Glomerular endothelial cell (primary cell): Measurements from ENCODE around the gene LCA5. TPM values are rescaled to one million over a fixed set of nuclear protein-coding genes. Genes with fewer than 3 reads are reported as not detected.
"Not testable (repeated sequence)": the region's sequence is repeated elsewhere in the genome, so short reads cannot be mapped to it uniquely, and the experiment has no call there.

ENCODE experiments used
- DNase-seq: peaks from one replicate; pipeline ENCODE4 v3.0.0-alpha.2; 2011; ENCODE audit warnings: low read depth, low spot score; ENCODE audit errors: extremely low read depth
- total RNA-seq: library from RNA; depleted of rRNA; stranded (reverse); fragments of >200 nt; gene quantifications from 2 replicates; pipeline ENCODE4 v1.2.3, GENCODE V29; 2015

LCA5 gene
- 3.3 and 4.6 TPM in 2 replicates for total RNA-seq

- DNase-seq = peak; percentile 94
Observed at GRCh38 chr6:79536954-79537747, at the start of gene LCA5. Gene LCA5 (minus strand): TSS chr6:79537430. CDS start chr6:79518894, 18,536 bp downstream.

- DNase-seq = no peak
Observed at GRCh38 chr6:79586548-79586947, 49.3 kb upstream of the LCA5 start.

GRCh38 chr6:79584332-79584731 is 47.1 kb upstream of the LCA5 start:
- DNase-seq = no peak

- not testable (repeated sequence) for DNase-seq
Observed at GRCh38 chr6:79577926-79578325, 40.7 kb upstream of the LCA5 start.

GRCh38 chr6:79574630-79575225 is 37.5 kb upstream of the LCA5 start:
- DNase-seq = no peak

- DNase-seq = no peak
Observed at GRCh38 chr6:79574174-79574573, 36.9 kb upstream of the LCA5 start.

- DNase-seq = no peak
Observed at GRCh38 chr6:79571030-79571367, 33.8 kb upstream of the LCA5 start.

- no peak for DNase-seq
Observed at GRCh38 chr6:79570129-79571029, 33.1 kb upstream of the LCA5 start.

GRCh38 chr6:79568996-79569395 is 31.8 kb upstream of the LCA5 start:
- DNase-seq = no peak

GRCh38 chr6:79564636-79565035 is 27.4 kb upstream of the LCA5 start:
- DNase-seq = no peak

GRCh38 chr6:79559706-79560105 is 22.5 kb upstream of the LCA5 start:
- no peak for DNase-seq

GRCh38 chr6:79557673-79558467 is 20.6 kb upstream of the LCA5 start:
- DNase-seq = no peak

GRCh38 chr6:79554305-79554704 is 17.1 kb upstream of the LCA5 start:
- DNase-seq = no peak

- no peak for DNase-seq
Observed at GRCh38 chr6:79551401-79551800, 14.2 kb upstream of the LCA5 start.

GRCh38 chr6:79548304-79548703 is 11.1 kb upstream of the LCA5 start:
- DNase-seq = no peak

- no peak for DNase-seq
Observed at GRCh38 chr6:79546186-79546585, 9.0 kb upstream of the LCA5 start.

GRCh38 chr6:79544939-79545450 is 7.8 kb upstream of the LCA5 start:
- peak; percentile 99 for DNase-seq

- DNase-seq = no peak
Observed at GRCh38 chr6:79544299-79544927, 7.2 kb upstream of the LCA5 start.

- no peak for DNase-seq
Observed at GRCh38 chr6:79543886-79544285, 6.7 kb upstream of the LCA5 start.

GRCh38 chr6:79543411-79543810 is 6.2 kb upstream of the LCA5 start:
- DNase-seq = no peak
